D721Med (cell line): ENCODE data around the gene PPFIA4.

Source experiments
- DNase-seq: peaks from one replicate; pipeline ENCODE4 v3.0.0; 2011; ENCODE audit warnings: low spot score; ENCODE audit not compliant: insufficient read length
- FAIRE-seq: peaks from 2 replicates; lab custom pipeline; 2011; peaks lifted over from hg19 to GRCh38; lab: Jason Lieb, UNC
- CTCF ChIP-seq: IDR thresholded peaks from 2 replicates; pipeline ENCODE4 v1.5.1; 2012; ENCODE audit warnings: mild to moderate bottlenecking, control low read depth; ENCODE audit not compliant: insufficient read depth; ENCODE audit errors: missing control alignments

The PPFIA4 gene

GRCh38 chr1:202987922-202988583 is 38.2 kb upstream of the PPFIA4 start:
- FAIRE-seq (no peak), DNase-seq (no peak)
- TF ChIP-seq CTCF: no peak

- DNase-seq: no peak
- FAIRE-seq: no peak
- no peak for TF ChIP-seq CTCF
These were observed 36.4 kb upstream of the PPFIA4 start for GRCh38 chr1:202989879-202990278.

- TF ChIP-seq CTCF: no peak
- no peak for FAIRE-seq
- no peak for DNase-seq
These were observed 35.2 kb upstream of the PPFIA4 start for GRCh38 chr1:202991112-202991511.

GRCh38 chr1:202994756-202995155 is 31.5 kb upstream of the PPFIA4 start:
- FAIRE-seq (no peak), DNase-seq (no peak)
- TF ChIP-seq CTCF: no peak

- FAIRE-seq (peak; percentile 70), DNase-seq (no peak)
- peak; percentile 95 for TF ChIP-seq CTCF
These were observed 27.2 kb upstream of the PPFIA4 start for GRCh38 chr1:202998836-202999750.

GRCh38 chr1:203000217-203000944 is 25.9 kb upstream of the PPFIA4 start:
- DNase-seq (no peak), FAIRE-seq (no peak)
- TF ChIP-seq CTCF: no peak
